HL-60 (cell line): ENCODE results near the gene PTPRT.

Experiments used
- GABPA ChIP-seq: IDR thresholded peaks from 2 replicates; pipeline ENCODE4 v1.6.1; 2012; ENCODE audit warnings: low read depth
- POLR2AphosphoS5 ChIP-seq: IDR thresholded peaks from 2 replicates; pipeline ENCODE4 v1.6.1; 2012; ENCODE audit warnings: low read depth
- REST ChIP-seq: IDR thresholded peaks from 2 replicates; pipeline ENCODE4 v1.6.1; 2012; ENCODE audit warnings: low read depth; ENCODE audit not compliant: insufficient replicate concordance
- SPI1 ChIP-seq: IDR thresholded peaks from 2 replicates; pipeline ENCODE4 v1.6.1; 2012; ENCODE audit warnings: low read depth, mild to moderate bottlenecking, borderline replicate concordance
- TF ChIP-seq, protein P1 (sequence below): IDR thresholded peaks from one replicate; pipeline ENCODE4 v1.5.1; 2011; ENCODE audit warnings: low read length, control low read depth, inconsistent platforms; ENCODE audit not compliant: insufficient read depth

GRCh38 chr20:43191946-43192863 is 2.5 kb upstream of the PTPRT start:
- TF ChIP-seq, protein P1, sequence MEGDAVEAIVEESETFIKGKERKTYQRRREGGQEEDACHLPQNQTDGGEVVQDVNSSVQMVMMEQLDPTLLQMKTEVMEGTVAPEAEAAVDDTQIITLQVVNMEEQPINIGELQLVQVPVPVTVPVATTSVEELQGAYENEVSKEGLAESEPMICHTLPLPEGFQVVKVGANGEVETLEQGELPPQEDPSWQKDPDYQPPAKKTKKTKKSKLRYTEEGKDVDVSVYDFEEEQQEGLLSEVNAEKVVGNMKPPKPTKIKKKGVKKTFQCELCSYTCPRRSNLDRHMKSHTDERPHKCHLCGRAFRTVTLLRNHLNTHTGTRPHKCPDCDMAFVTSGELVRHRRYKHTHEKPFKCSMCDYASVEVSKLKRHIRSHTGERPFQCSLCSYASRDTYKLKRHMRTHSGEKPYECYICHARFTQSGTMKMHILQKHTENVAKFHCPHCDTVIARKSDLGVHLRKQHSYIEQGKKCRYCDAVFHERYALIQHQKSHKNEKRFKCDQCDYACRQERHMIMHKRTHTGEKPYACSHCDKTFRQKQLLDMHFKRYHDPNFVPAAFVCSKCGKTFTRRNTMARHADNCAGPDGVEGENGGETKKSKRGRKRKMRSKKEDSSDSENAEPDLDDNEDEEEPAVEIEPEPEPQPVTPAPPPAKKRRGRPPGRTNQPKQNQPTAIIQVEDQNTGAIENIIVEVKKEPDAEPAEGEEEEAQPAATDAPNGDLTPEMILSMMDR, result peak; percentile 63
- TF ChIP-seq REST, result no peak
- TF ChIP-seq POLR2AphosphoS5, result no peak
- no peak for TF ChIP-seq GABPA
- TF ChIP-seq SPI1, result no peak
